DMS53 (cell line): ENCODE results near the gene ATP5F1C.
"Not testable (repeated sequence)": the region's sequence is repeated elsewhere in the genome, so short reads cannot be mapped to it uniquely, and the experiment has no call there.

ENCODE experiments used
- DNase-seq: peaks from one replicate; lab custom pipeline; 2025; lab: John Stamatoyannopoulos, UW

Gene ATP5F1C

DNA sequence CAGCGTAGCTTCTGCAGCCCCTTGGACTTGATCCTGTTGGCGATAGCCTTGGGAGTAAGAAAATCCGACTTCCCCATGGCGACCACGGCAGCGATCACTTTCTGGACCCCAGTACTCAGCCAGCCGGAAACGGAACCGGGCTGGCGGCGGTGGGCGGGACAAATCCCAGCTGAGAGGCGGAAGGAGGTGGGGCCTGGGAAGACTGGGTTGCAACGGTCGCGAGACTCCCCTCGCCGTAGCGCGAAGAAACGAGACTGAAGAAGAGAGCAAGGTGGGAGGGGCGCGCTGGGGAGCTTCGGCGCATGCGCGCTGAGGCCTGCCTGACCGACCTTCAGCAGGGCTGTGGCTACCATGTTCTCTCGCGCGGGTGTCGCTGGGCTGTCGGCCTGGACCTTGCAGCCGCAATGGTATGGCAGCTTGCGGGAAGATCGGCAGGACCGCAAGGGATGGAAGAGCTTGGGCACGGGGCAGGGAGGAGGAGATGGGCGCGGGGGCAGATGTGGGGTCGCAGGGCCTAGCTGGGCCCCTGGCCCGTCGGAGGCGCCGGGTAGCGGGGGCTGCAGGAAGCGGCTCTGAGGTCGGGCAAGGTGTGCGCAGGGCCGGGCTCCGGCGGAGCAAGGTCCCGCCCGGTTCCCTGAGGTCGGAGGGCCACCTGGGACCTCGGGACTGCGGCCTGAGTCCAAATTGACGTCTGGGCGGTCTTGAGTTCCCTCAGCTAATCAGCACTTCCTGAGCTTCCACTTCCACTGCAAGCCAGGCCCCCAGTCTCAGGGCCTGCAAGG, at the start of gene ATP5F1C, which contains the start of gene KIN:
TSS of gene ATP5F1C (plus strand) at position 321 of the 782 bp plus-strand sequence. CDS start at position 352, 31 bp downstream.
TSS of gene KIN (minus strand) at position 137 of the 782 bp plus-strand sequence. CDS start at position 77, 60 bp downstream.
- DNase-seq = peak; percentile 98

- DNase-seq = peak; percentile 70
These were observed 49.2 kb upstream of the ATP5F1C start for GRCh38 chr10:7738536-7739407.

GRCh38 chr10:7744307-7744706, 43.7 kb upstream of the ATP5F1C start:
- no peak for DNase-seq

DNA sequence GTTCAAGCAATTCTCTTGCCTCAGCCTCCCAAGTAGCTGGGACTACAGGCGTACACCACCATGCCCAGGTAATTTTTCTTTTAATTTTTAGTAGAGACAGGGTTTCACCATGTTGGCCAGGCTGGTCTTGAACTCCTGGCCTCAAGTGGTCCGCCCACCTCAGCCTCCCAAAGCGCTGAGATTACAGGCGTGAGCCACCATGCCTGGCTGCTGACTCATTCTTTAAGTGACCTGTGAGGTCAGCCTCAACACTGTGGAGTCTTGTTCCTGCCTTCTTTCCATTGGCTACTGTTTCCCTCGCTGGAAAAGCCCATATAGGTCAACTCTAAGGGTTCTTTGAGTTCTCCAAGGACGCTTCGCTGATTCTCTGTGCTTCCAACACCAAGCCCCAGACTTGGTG, 39.3 kb upstream of the ATP5F1C start:
- DNase-seq = peak; percentile 5

DNA sequence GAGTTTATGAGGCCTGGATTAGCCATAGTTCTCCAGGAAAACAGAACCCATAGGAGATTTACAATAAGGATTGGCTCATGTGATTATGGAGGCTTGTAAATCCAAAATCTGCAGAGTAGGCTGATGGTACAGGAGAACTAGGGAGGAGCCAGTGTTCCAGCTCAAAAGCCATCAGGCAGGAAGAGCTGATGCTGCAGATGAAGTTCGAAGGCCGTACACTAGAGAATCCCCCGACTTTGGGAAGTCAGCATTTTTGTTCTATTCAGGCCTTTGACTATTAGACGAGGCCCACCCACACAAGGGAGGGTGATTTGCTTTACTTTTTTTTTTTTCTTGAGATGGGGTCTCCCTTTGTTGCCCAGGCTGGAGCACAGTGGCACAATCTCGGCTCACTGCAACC, 37.8 kb upstream of the ATP5F1C start:
- no peak for DNase-seq

DNA sequence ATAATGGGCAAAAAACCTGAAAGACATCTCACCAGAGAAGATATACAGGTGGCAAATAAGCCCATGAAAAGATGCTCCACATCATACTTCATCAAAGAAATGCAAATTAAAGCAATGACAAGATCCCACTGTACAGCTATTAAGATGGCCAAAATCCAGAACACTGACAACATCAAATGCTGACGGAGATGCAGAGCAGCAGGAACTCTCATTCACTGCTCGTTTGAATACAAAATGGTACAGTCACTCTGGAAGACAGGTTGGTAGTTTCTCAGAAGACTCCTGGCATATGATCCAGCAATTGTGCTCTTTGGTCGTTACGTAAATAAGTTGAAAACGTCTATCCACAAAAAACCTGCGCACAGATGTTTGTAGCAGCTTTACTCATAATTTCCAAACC, 35.7 kb upstream of the ATP5F1C start:
- DNase-seq = no peak

- no peak for DNase-seq
These were observed 32.9 kb upstream of the ATP5F1C start for GRCh38 chr10:7755103-7755502.

DNA sequence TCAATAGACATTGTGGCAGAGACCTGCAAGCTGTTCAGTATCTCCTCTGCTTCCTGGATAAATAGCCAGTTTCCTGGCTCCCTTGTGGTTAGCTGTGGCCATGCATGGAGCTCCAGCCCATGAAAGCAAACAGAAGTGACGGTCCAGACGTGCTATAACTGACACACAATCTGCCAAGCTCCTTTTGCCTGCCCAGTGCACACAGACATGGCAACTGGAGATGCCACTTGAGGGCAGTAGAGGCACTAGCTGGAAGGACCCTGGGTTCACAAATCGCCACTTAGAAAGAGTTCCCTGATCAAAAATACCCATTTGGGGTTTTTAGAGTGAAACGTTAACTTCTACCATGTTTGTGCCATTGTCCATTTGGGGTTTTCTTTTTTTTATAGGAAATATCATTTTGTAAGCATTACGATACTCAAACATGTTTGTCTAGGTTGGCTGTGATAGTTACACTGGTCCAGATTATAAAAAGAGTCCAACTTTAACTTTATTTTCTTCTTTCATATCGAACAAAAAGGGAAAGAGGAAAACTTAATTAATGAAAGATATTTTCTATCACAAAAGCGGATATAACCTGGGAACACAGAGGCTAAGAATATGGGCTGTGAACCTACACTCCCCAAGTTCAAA, 31.5 kb upstream of the ATP5F1C start:
- DNase-seq = peak; percentile 62

DNA sequence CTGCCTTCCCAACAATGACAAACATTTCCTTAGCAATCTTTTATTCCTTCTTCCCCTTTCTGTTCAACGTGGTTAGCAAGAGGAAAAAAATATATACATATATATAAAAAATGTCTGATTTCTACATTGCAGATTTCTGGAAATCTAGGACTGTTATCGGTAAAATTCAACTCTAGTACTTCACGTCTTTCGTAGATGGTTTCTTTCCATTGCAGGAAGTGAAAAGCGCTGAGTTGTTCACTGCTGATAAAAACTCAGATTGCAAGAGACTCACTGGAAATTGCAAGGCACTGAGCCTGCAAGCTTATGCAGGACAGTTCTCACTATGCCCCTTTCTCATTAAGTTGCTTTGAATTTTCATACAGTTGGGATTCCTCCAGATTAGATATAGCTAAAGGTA, 24.0 kb upstream of the ATP5F1C start:
- DNase-seq = no peak

- no peak for DNase-seq
These were observed 21.7 kb upstream of the ATP5F1C start for GRCh38 chr10:7766241-7766640.

DNA sequence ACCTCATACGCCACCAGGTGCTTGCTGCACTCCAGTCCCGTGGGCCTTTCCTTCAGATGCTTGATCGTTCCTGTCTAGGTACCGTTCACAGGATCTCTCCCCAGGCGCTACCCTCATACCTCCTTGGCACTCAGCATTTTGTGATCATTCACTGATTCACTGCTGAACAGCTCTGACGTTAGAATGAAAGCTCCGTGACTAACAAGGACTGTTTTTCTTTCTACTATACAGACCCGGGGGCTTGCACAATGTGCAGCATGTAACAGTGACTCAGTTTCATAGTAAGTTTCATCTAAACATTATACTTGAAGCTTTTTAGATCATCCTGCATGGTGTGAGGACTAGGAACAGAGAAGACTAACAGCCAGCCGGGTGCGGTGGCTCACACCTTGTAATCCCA, 20.8 kb upstream of the ATP5F1C start:
- DNase-seq = no peak

GRCh38 chr10:7768417-7768816, 19.6 kb upstream of the ATP5F1C start:
- no peak for DNase-seq

- peak; percentile 73 for DNase-seq
These were observed 13.9 kb upstream of the ATP5F1C start for GRCh38 chr10:7773845-7774801.

DNA sequence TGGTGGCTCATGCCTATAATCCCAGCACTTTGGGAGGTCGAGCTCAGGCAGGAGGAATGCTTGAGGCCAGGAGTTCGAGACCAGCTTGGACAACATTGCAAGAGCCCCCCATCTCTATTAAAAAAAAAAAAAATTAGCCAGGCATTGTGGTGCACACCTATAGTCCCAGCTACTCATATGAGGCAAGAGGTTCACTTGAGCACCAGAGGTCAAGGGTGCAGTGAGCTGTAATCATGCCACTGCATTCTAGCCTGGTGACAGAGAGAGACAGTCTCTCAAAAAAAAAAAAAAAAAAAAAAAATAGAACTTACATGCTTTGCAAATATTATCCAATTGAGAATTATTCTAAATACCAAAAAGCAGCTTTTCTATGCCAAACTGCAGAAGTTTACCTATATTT, 11.2 kb upstream of the ATP5F1C start:
- no peak for DNase-seq

DNA sequence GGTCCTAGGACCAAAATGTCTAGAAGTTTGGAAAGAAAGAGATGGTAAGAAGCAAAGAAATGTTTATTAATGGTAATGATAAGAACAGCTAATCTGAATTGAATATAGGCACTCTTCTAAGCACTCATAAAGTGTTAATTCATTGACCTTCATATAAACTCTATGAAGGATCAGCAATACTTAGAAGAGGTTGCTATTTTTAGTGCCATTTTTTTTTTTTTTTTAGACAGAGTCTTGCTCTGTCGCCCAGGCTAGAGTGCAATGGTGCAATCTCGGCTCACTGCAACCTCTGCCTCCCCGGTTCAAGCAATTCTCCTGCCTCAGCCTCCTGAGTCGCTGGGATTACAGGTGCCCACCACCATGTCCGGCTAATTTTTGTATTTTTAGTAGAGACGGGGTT, 5.8 kb upstream of the ATP5F1C start:
- not testable (repeated sequence) for DNase-seq

GRCh38 chr10:7786430-7786829, 1.5 kb upstream of the ATP5F1C start:
- DNase-seq = no peak

DNA sequence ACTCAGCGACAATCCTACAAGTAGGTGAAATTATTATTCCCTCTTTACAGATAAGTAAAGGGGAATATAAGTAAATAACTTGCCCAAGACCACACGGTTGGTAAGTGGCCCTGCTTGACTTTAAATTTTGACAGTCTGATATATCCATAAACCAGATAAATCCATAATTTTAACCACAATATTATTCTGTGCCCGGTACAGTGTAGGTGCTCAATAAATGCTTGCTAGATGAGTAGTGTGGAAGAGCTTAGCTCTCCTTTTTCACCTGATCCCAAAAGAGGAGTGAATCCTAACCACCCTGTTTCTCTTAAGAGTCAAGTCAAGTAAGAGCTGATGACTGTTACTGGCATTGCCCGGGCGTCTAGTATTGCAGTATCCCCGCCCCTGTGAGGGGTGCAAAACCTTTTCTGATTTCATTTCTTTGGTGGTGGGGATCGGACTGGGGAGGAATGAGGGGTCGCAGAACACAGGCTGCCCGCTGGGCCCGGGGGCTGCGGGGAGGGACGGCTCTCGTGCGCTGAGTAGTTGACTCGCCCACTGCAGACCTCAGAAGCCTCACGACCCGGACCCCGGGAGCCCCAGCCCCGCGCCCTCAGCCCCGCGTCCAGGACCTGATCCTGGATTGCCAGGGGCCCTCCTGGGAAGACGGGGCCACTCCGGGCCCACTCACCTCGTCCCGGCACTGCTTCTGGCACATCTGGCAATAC, 674 bp upstream of the ATP5F1C start:
- DNase-seq = peak; percentile 42

DNA sequence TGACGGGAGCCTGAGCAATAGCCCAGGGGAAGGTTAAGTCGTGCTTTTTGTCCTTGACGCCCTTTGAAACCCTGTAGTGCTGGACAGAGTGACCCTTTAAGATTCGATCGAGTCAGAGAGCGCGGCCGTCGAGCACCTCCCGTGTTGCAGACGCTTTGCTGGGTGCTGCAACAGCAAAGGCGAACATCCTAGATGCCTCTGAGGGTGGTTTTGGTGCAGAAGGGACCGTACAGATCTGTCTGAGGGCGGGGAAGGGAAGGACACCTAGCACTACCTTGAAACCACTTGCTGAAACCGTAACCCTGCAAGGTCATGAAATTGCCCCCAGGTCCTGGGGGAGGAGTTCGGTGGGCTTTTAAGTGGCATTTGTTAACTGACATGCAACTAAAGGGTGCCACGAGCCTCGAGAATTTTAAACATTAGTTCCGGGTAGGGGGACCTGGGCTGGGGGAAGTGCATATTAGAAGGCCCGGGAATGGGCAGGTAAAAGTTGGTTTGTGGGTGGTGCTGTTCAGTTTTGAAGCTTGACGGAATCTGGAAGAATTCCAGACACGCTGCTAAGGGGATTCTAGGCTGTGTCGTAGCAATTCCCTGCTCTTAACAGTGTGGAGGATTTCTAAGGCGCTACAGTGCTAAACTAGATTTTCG, 786 bp downstream of the ATP5F1C start:
- DNase-seq = peak; percentile 70

DNA sequence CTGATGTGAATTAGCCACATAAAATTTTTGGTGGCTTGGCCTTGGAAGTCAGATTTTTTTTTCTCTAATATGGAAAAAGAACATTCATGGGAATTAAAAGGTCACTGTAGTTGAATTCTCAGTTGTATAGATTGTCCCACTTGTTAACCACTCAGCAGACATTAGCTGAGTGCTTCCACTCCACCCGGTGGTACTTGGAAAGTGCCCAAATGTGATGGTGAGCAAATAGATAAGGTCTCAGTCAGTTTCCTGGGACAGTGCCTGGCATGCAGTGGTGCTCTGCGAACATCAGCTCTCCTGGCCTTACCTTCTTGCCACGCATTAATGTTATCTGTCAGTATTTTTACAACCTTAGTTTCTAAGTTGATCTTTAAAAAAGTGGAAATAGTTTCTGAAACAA, 1.4 kb downstream of the ATP5F1C start:
- peak; percentile 30 for DNase-seq

- DNase-seq = no peak
These were observed 4.6 kb downstream of the ATP5F1C start for GRCh38 chr10:7792541-7792940.
